ENCODE measurements around the gene NSMF. TPM values are rescaled to one million over a fixed set of nuclear protein-coding genes. Genes with fewer than 3 reads are reported as not detected.

NSMF gene
- polyA plus RNA-seq, 1 experiment, result 35.7 TPM

DNA sequence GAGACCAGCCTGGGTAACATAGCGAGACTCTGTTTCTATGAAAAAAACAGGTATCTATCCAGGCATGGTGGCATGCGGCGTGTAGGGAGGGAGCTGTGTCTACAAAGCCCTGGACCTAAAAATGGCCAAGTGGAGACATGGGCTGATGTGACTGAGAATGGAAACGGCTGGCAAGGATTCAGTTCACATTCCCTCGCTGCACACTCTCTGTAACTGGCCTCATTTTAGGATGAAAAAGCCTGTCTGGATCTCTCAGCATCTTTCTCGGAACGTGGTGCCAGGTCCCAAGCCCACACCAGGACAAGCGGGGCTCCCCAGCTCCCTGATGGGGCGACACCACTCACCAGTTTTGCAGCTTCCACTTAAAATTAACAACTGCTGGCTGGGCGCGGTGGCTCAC lies 49.6 kb downstream of the NSMF start:
- DNase-seq (ENCODE audit: low read depth), result no peak
- Histone ChIP-seq H3K27me3 (ENCODE audit: control insufficient read depth, insufficient read depth, low read length) (no peaks in the 10 kb centered on the region), H3K36me3 (ENCODE audit: control insufficient read depth, insufficient read depth, low read length) (no peaks in the 10 kb centered on the region), H3K4me3 (ENCODE audit: low read depth, low read length) (no peak overlapping the region)
- TF ChIP-seq, protein P1, sequence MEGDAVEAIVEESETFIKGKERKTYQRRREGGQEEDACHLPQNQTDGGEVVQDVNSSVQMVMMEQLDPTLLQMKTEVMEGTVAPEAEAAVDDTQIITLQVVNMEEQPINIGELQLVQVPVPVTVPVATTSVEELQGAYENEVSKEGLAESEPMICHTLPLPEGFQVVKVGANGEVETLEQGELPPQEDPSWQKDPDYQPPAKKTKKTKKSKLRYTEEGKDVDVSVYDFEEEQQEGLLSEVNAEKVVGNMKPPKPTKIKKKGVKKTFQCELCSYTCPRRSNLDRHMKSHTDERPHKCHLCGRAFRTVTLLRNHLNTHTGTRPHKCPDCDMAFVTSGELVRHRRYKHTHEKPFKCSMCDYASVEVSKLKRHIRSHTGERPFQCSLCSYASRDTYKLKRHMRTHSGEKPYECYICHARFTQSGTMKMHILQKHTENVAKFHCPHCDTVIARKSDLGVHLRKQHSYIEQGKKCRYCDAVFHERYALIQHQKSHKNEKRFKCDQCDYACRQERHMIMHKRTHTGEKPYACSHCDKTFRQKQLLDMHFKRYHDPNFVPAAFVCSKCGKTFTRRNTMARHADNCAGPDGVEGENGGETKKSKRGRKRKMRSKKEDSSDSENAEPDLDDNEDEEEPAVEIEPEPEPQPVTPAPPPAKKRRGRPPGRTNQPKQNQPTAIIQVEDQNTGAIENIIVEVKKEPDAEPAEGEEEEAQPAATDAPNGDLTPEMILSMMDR (IDR thresholded peaks at IDR 0.05; ENCODE audit: insufficient read depth, low read depth, low read length), result no peak
- CTCF ChIA-PET, result interaction anchor here (1.1 to 2.1 kb wide), 2 partner anchors 108 to 117 kb away, joined by 3 to 10 read pairs; partner anchors contain the start of gene NRARP
- POLR2A ChIA-PET, result no interaction called here

DNA sequence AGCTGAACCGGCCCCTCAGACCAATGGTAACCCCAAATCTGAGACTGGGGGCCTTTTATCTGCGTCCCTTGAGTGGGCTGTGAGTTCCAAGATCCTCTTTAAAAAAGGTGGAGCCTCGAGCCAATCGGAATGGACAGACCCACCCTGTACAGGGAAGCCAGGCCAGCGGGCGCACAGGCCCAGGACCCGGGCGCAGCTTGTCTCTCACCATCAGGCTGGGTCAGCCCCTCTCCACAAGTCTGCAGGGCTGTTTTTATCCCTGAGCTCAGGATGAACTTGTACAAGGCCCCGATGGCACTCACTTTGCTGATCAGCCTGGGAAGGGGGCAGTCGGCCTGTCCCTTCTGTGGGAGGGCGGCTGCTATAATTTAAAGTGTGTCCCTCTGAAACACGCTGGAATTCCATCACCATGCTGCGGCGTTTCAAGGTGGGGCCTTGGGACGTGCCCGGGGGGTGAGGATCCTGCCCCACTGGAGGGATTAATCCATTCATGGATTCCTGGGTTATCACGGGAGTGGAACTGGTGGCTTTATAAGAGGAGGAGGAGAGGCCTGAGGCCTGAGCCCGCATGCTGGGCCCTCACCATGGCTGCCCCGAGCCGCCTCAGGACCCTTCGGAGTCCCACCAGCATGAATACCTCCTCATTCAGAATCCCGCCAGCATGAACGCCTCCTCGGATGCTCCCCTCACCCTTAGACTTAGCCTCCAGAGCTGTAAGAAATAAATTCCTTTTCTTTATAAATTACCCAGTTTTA lies 50.3 kb downstream of the NSMF start:
- DNase-seq (ENCODE audit: low read depth), result no peak
- H3K36me3 ChIP-seq (ENCODE audit: control insufficient read depth, insufficient read depth, low read length), result no peaks in the 10 kb centered on the region
- POLR2A ChIA-PET, result no interaction called here
- TF ChIP-seq, protein P1 (IDR thresholded peaks at IDR 0.05; ENCODE audit: insufficient read depth, low read depth, low read length), result no peak
- no peak overlapping the region for H3K4me3 ChIP-seq (ENCODE audit: low read depth, low read length)
- H3K27me3 ChIP-seq (ENCODE audit: control insufficient read depth, insufficient read depth, low read length), result no peaks in the 10 kb centered on the region
- CTCF ChIA-PET, result interaction anchor here (0.6 to 2.1 kb wide), 3 partner anchors 107 to 122 kb away, joined by 3 to 10 read pairs (median 3); partner anchors contain the start of gene NRARP

DNA sequence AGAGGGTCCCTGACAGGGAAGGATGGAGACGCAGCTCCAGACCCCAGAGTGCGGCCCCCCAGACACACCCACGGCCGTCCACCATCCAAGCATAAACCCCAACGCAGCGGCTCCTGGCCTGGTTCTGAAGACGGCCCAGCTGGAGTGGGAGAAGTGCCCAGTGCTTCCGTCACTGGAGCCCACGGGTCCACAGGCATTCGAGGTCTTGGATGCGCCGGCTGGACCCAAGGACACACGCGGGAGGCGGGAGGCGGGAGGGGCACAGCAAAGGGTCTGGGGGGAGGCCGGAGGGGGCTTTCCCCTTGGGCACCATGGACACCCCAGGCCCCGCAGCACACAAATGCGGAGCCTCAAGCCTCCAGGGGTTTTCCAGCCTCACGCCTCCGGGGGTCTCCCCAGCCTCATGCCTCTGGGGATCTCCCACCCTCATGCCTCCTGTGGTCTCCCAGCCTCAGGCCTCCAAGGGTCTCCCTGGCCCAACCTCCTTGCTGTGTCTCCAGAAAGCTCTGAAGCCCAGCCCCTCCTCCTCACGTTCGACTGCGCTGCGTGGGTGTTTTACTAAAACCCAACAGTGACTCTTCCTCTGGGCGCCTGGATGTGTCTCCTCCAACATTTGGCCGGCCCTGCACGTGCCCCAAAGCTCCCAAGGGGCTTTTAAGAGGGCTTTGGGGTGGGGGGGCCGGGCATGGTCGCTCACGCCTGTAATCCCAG lies 51.4 kb downstream of the NSMF start:
- POLR2A ChIA-PET, result no interaction called here
- no peak for DNase-seq (ENCODE audit: low read depth)

DNA sequence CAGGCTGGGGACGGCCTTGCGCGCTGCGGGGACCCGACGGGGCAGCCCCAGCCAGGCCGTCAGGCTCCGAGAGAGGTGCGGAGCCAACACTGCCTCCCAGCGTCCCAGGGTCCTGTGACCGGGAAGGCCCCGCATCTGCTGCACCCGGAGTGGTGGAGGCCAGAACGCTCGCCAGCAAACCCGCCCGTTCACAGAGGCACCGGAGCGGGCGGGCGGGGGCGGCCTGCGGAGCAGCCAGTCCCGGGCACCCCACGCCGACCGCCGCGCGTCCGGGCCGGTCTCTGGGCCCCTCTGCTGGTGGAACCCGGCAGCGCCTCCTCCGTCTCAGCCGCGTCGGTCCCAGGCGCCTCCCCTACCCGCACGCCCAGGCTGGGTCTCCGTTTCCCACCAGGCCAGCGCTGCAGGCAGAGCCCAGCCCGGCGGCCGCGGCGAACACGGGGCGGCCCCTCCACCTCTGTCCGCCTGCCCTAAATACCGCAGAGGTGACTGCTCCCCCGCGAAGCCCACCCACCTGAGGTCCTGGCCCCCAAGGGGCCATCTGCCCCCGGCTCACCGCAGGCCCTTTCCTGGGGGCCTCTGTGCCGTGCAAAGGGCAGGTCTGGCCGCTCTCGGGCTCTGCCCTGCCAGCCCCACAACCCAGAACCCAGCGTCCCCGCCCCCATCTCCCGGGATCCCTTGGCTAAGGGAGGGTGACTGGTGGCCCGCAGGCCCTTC lies 52.1 kb downstream of the NSMF start:
- H3K27me3 ChIP-seq (ENCODE audit: control insufficient read depth, insufficient read depth, low read length), result no peaks in the 10 kb centered on the region
- CTCF ChIA-PET, result interaction anchor here (1.1 kb wide), 1 partner anchor 11 kb away, joined by 4 read pairs; no protein-coding TSS in a partner anchor
- no peaks in the 10 kb centered on the region for H3K36me3 ChIP-seq (ENCODE audit: control insufficient read depth, insufficient read depth, low read length)
- POLR2A ChIA-PET, result no interaction called here
- peak overlapping the region; percentile 39 for H3K4me3 ChIP-seq (ENCODE audit: low read depth, low read length)
- no peak for DNase-seq (ENCODE audit: low read depth)
- TF ChIP-seq, protein P1 (IDR thresholded peaks at IDR 0.05; ENCODE audit: insufficient read depth, low read depth, low read length), result peak; percentile 57

More for the DNA sequence above, 51.4 kb downstream of the NSMF start:
- TF ChIP-seq, protein P1 (IDR thresholded peaks at IDR 0.05; ENCODE audit: insufficient read depth, low read depth, low read length), result no peak
- CTCF ChIA-PET, result interaction anchor here (0.6 to 2.1 kb wide), 4 partner anchors 12 to 121 kb away, joined by 3 to 10 read pairs (median 4); partner anchors contain the start of gene NRARP
- Histone ChIP-seq H3K4me3 (ENCODE audit: low read depth, low read length) (no peak overlapping the region), H3K27me3 (ENCODE audit: control insufficient read depth, insufficient read depth, low read length) (no peaks in the 10 kb centered on the region), H3K36me3 (ENCODE audit: control insufficient read depth, insufficient read depth, low read length) (no peaks in the 10 kb centered on the region)
